ENCODE data around the gene KYNU.

DNA sequence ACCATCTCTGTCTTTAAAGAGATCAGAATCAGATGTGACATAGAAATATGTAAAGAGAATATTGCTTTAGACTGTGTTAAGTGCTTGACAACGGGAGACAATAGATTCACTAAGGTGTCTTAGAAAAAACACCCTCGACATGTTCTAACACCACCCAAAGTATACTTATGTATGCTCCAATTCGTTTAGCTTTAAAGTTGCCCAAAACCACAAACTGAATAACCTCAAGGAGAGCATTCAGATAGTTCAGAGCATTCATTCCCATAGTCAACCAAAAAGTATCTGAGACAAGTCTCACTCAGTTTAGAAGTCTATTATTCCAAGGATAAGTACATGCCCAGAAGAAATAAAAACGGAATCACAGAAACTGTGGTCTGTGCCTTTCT is 96.4 kb downstream of the KYNU start:
- TF ChIP-seq, protein P1, sequence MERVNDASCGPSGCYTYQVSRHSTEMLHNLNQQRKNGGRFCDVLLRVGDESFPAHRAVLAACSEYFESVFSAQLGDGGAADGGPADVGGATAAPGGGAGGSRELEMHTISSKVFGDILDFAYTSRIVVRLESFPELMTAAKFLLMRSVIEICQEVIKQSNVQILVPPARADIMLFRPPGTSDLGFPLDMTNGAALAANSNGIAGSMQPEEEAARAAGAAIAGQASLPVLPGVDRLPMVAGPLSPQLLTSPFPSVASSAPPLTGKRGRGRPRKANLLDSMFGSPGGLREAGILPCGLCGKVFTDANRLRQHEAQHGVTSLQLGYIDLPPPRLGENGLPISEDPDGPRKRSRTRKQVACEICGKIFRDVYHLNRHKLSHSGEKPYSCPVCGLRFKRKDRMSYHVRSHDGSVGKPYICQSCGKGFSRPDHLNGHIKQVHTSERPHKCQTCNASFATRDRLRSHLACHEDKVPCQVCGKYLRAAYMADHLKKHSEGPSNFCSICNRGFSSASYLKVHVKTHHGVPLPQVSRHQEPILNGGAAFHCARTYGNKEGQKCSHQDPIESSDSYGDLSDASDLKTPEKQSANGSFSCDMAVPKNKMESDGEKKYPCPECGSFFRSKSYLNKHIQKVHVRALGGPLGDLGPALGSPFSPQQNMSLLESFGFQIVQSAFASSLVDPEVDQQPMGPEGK (CRISPR knock-in tag; IDR thresholded peaks at IDR 0.05; ENCODE audit: borderline replicate concordance): no peak
- no peak for TF ChIP-seq TOX (CRISPR knock-in tag; IDR thresholded peaks at IDR 0.05; ENCODE audit: borderline replicate concordance)
- no peak for TF ChIP-seq ZFP30 (CRISPR knock-in tag; IDR thresholded peaks at IDR 0.05)
- TF ChIP-seq, protein P2, sequence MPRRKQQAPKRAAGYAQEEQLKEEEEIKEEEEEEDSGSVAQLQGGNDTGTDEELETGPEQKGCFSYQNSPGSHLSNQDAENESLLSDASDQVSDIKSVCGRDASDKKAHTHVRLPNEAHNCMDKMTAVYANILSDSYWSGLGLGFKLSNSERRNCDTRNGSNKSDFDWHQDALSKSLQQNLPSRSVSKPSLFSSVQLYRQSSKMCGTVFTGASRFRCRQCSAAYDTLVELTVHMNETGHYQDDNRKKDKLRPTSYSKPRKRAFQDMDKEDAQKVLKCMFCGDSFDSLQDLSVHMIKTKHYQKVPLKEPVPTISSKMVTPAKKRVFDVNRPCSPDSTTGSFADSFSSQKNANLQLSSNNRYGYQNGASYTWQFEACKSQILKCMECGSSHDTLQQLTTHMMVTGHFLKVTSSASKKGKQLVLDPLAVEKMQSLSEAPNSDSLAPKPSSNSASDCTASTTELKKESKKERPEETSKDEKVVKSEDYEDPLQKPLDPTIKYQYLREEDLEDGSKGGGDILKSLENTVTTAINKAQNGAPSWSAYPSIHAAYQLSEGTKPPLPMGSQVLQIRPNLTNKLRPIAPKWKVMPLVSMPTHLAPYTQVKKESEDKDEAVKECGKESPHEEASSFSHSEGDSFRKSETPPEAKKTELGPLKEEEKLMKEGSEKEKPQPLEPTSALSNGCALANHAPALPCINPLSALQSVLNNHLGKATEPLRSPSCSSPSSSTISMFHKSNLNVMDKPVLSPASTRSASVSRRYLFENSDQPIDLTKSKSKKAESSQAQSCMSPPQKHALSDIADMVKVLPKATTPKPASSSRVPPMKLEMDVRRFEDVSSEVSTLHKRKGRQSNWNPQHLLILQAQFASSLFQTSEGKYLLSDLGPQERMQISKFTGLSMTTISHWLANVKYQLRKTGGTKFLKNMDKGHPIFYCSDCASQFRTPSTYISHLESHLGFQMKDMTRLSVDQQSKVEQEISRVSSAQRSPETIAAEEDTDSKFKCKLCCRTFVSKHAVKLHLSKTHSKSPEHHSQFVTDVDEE (CRISPR knock-in tag; IDR thresholded peaks at IDR 0.05): no peak
- TF ChIP-seq, protein P3, sequence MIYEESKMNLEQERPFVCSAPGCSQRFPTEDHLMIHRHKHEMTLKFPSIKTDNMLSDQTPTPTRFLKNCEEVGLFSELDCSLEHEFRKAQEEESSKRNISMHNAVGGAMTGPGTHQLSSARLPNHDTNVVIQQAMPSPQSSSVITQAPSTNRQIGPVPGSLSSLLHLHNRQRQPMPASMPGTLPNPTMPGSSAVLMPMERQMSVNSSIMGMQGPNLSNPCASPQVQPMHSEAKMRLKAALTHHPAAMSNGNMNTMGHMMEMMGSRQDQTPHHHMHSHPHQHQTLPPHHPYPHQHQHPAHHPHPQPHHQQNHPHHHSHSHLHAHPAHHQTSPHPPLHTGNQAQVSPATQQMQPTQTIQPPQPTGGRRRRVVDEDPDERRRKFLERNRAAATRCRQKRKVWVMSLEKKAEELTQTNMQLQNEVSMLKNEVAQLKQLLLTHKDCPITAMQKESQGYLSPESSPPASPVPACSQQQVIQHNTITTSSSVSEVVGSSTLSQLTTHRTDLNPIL (CRISPR knock-in tag; IDR thresholded peaks at IDR 0.05; ENCODE audit: low read depth): no peak
- TF ChIP-seq ZFP3 (CRISPR knock-in tag; IDR thresholded peaks at IDR 0.05): no peak
- TF ChIP-seq, protein P4, sequence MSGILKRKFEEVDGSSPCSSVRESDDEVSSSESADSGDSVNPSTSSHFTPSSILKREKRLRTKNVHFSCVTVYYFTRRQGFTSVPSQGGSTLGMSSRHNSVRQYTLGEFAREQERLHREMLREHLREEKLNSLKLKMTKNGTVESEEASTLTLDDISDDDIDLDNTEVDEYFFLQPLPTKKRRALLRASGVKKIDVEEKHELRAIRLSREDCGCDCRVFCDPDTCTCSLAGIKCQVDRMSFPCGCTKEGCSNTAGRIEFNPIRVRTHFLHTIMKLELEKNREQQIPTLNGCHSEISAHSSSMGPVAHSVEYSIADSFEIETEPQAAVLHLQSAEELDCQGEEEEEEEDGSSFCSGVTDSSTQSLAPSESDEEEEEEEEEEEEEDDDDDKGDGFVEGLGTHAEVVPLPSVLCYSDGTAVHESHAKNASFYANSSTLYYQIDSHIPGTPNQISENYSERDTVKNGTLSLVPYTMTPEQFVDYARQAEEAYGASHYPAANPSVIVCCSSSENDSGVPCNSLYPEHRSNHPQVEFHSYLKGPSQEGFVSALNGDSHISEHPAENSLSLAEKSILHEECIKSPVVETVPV (CRISPR knock-in tag; IDR thresholded peaks at IDR 0.05): no peak
- TF ChIP-seq ARNTL (CRISPR knock-in tag; IDR thresholded peaks at IDR 0.05; ENCODE audit: borderline replicate concordance, low read depth): no peak
- no peak for TF ChIP-seq RARB (CRISPR knock-in tag; IDR thresholded peaks at IDR 0.05)
- no peak for TF ChIP-seq OSR1 (CRISPR knock-in tag; IDR thresholded peaks at IDR 0.05)
- TF ChIP-seq ESRRG (CRISPR knock-in tag; IDR thresholded peaks at IDR 0.05): no peak
- TF ChIP-seq, protein P5, sequence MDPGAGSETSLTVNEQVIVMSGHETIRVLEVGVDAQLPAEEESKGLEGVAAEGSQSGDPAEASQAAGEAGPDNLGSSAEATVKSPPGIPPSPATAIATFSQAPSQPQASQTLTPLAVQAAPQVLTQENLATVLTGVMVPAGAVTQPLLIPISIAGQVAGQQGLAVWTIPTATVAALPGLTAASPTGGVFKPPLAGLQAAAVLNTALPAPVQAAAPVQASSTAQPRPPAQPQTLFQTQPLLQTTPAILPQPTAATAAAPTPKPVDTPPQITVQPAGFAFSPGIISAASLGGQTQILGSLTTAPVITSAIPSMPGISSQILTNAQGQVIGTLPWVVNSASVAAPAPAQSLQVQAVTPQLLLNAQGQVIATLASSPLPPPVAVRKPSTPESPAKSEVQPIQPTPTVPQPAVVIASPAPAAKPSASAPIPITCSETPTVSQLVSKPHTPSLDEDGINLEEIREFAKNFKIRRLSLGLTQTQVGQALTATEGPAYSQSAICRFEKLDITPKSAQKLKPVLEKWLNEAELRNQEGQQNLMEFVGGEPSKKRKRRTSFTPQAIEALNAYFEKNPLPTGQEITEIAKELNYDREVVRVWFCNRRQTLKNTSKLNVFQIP (CRISPR knock-in tag; IDR thresholded peaks at IDR 0.05; ENCODE audit: borderline replicate concordance, low read depth): no peak
- TF ChIP-seq ZC3H10 (CRISPR knock-in tag; IDR thresholded peaks at IDR 0.05): no peak
- no peak for TF ChIP-seq ZNF70 (CRISPR knock-in tag; IDR thresholded peaks at IDR 0.05)
